WTC11 (cell line): ENCODE results near the gene SPDYA. TPM values are rescaled to one million over a fixed set of nuclear protein-coding genes. Genes with fewer than 3 reads are reported as not detected.

ENCODE experiments used
- ATAC-seq: fragments of 200-7000 bp; cut with Tn5 transposase; 2 replicates; pipeline ENCODE4 v1.10.0; 2021; ENCODE audit warnings: mild to moderate bottlenecking, moderate library complexity
- CTCF ChIA-PET: fragments of 300-600 bp; sonication (Branson Sonifier 250); formaldehyde crosslinking; loops from one replicate; lab custom pipeline; 2021; ENCODE audit warnings: antibody characterized with exemption; lab: Charles Lee
- POLR2A ChIA-PET: fragments of 350-600 bp; sonication (Branson Sonifier 250); formaldehyde crosslinking; loops from one replicate; lab custom pipeline; 2021; ENCODE audit warnings: antibody characterized with exemption; lab: Charles Lee
- DNase-seq: peaks from one replicate; pipeline ENCODE4 v3.0.0; 2021; ENCODE audit warnings: low spot score
- H3K27ac Mint-ChIP-seq: 2 replicates; pipeline ENCODE4 v1.8.0; 2021; ENCODE audit warnings: mixed read lengths
- H3K27me3 Mint-ChIP-seq: 2 replicates; pipeline ENCODE4 v1.8.0; 2021; ENCODE audit warnings: low read depth, mild to moderate bottlenecking, moderate library complexity, mixed read lengths
- H3K36me3 Mint-ChIP-seq: 2 replicates; pipeline ENCODE4 v1.8.0; 2021; ENCODE audit warnings: mixed read lengths
- H3K4me1 Mint-ChIP-seq: 2 replicates; pipeline ENCODE4 v1.8.0; 2022; ENCODE audit warnings: mixed read lengths
- H3K4me3 Mint-ChIP-seq: 2 replicates; pipeline ENCODE4 v1.8.0; 2021; ENCODE audit warnings: mild to moderate bottlenecking, moderate library complexity, mixed read lengths
- H3K9me3 Mint-ChIP-seq: 2 replicates; pipeline ENCODE4 v1.8.0; 2021; ENCODE audit warnings: mixed read lengths
- ATF1 ChIP-seq: sonication (generic); formaldehyde crosslinking; IDR thresholded peaks from 2 replicates; pipeline ENCODE4 v1.8.1; 2023; ENCODE audit warnings: mild to moderate bottlenecking, moderate library complexity, missing genetic modification reagents
- ATF3 ChIP-seq: sonication (generic); formaldehyde crosslinking; conservative IDR thresholded peaks from 2 replicates; pipeline ENCODE4 v1.8.1; 2022; ENCODE audit warnings: mild to moderate bottlenecking, missing genetic modification reagents
- CBFB ChIP-seq: sonication (generic); formaldehyde crosslinking; IDR thresholded peaks from 2 replicates; pipeline ENCODE4 v1.8.1; 2022; ENCODE audit warnings: mild to moderate bottlenecking, low read depth, missing genetic modification reagents
- CDX4 ChIP-seq: fragments of 250-450 bp; sonication (Bioruptor Pico); IDR thresholded peaks from 2 replicates; pipeline ENCODE4 v1.9.0; 2021; ENCODE audit warnings: moderate library complexity, mild to moderate bottlenecking, inconsistent platforms, borderline replicate concordance
- E2F4 ChIP-seq: sonication (generic); formaldehyde crosslinking; IDR thresholded peaks from 2 replicates; pipeline ENCODE4 v1.8.1; 2022; ENCODE audit warnings: low read depth, mild to moderate bottlenecking, moderate library complexity, missing genetic modification reagents, borderline replicate concordance
- E2F5 ChIP-seq: sonication (generic); formaldehyde crosslinking; IDR thresholded peaks from 2 replicates; pipeline ENCODE4 v1.8.1; 2022; ENCODE audit warnings: mild to moderate bottlenecking, moderate library complexity, missing genetic modification reagents
- ELF4 ChIP-seq: sonication (generic); formaldehyde crosslinking; IDR thresholded peaks from 2 replicates; pipeline ENCODE4 v1.8.1; 2022; ENCODE audit warnings: low read depth, mild to moderate bottlenecking, moderate library complexity, missing genetic modification reagents
- EMX1 ChIP-seq: fragments of 250-450 bp; sonication (Bioruptor Pico); IDR thresholded peaks from 2 replicates; pipeline ENCODE4 v1.8.0; 2021; ENCODE audit warnings: mild to moderate bottlenecking
- ETV6 ChIP-seq: sonication (generic); formaldehyde crosslinking; IDR thresholded peaks from 2 replicates; pipeline ENCODE4 v1.8.1; 2022; ENCODE audit warnings: mild to moderate bottlenecking, missing genetic modification reagents
- FOXJ3 ChIP-seq: sonication (generic); formaldehyde crosslinking; IDR thresholded peaks from 2 replicates; pipeline ENCODE4 v1.9.0; 2021; ENCODE audit warnings: missing genetic modification reagents, mild to moderate bottlenecking, borderline replicate concordance
- GABPB1 ChIP-seq: sonication (generic); formaldehyde crosslinking; IDR thresholded peaks from 2 replicates; pipeline ENCODE4 v1.8.1; 2023; ENCODE audit warnings: mild to moderate bottlenecking, missing genetic modification reagents
- NFATC4 ChIP-seq: fragments of 250-450 bp; sonication (Bioruptor Pico); IDR thresholded peaks from 2 replicates; pipeline ENCODE4 v1.9.0; 2021; ENCODE audit warnings: mild to moderate bottlenecking
- NFE2L1 ChIP-seq: sonication (generic); formaldehyde crosslinking; IDR thresholded peaks from 2 replicates; pipeline ENCODE4 v1.8.1; 2023; ENCODE audit warnings: missing genetic modification reagents
- NR1H2 ChIP-seq: sonication (generic); formaldehyde crosslinking; IDR thresholded peaks from 2 replicates; pipeline ENCODE4 v1.9.0; 2021; ENCODE audit warnings: mild to moderate bottlenecking, moderate library complexity, missing genetic modification reagents
- NR3C1 ChIP-seq: sonication (generic); formaldehyde crosslinking; conservative IDR thresholded peaks from 2 replicates; pipeline ENCODE4 v1.8.1; 2023; ENCODE audit warnings: low read depth, mild to moderate bottlenecking, missing genetic modification reagents
- OVOL2 ChIP-seq: fragments of 250-450 bp; sonication (Bioruptor Pico); IDR thresholded peaks from 2 replicates; pipeline ENCODE4 v1.9.0; 2021; ENCODE audit warnings: mild to moderate bottlenecking, borderline replicate concordance
- PRDM15 ChIP-seq: sonication (generic); formaldehyde crosslinking; IDR thresholded peaks from 2 replicates; pipeline ENCODE4 v1.8.0; 2022; ENCODE audit warnings: missing genetic modification reagents
- PRRX2 ChIP-seq: fragments of 250-450 bp; sonication (Bioruptor Pico); IDR thresholded peaks from 2 replicates; pipeline ENCODE4 v1.8.0; 2021; ENCODE audit warnings: mild to moderate bottlenecking
- SMAD3 ChIP-seq: sonication (generic); formaldehyde crosslinking; IDR thresholded peaks from 2 replicates; pipeline ENCODE4 v1.8.0; 2022; ENCODE audit warnings: missing genetic modification reagents, mild to moderate bottlenecking, borderline replicate concordance
- SMAD4 ChIP-seq: sonication (generic); formaldehyde crosslinking; IDR thresholded peaks from 2 replicates; pipeline ENCODE4 v1.8.0; 2022; ENCODE audit warnings: mild to moderate bottlenecking, missing genetic modification reagents
- TEAD4 ChIP-seq: sonication (generic); formaldehyde crosslinking; IDR thresholded peaks from 2 replicates; pipeline ENCODE4 v1.8.0; 2022; ENCODE audit warnings: mild to moderate bottlenecking, missing genetic modification reagents
- ZBTB21 ChIP-seq: sonication (generic); formaldehyde crosslinking; IDR thresholded peaks from 2 replicates; pipeline ENCODE4 v1.8.1; 2023; ENCODE audit warnings: mild to moderate bottlenecking, missing genetic modification reagents, borderline replicate concordance
- ZNF121 ChIP-seq: sonication (generic); formaldehyde crosslinking; IDR thresholded peaks from 2 replicates; pipeline ENCODE4 v1.8.0; 2023; ENCODE audit warnings: missing genetic modification reagents
- ZNF219 ChIP-seq: sonication (generic); formaldehyde crosslinking; IDR thresholded peaks from 2 replicates; pipeline ENCODE4 v1.8.0; 2023; ENCODE audit warnings: missing genetic modification reagents, mild to moderate bottlenecking, borderline replicate concordance
- ZNF317 ChIP-seq: sonication (generic); formaldehyde crosslinking; IDR thresholded peaks from 2 replicates; pipeline ENCODE4 v1.8.1; 2023; ENCODE audit warnings: low read depth, mild to moderate bottlenecking, moderate library complexity, missing genetic modification reagents, borderline replicate concordance
- total RNA-seq: library from RNA; stranded (reverse); gene quantifications from 3 replicates; pipeline ENCODE4 v1.2.3, GENCODE V29; 2021

SPDYA gene
- total RNA-seq, 1 experiment from 2014 or later, result 0.61 TPM

GRCh38 chr2:28822036-28822435, 11.4 kb downstream of the SPDYA start:
- Mint-ChIP-seq H3K27ac (no peak overlapping the region), H3K4me1 (no peaks in the 10 kb centered on the region), H3K4me3 (no peak overlapping the region), H3K36me3 (no peaks in the 10 kb centered on the region), H3K27me3 (no peaks in the 10 kb centered on the region), H3K9me3 (no peaks in the 10 kb centered on the region)
- ATAC-seq, result no peak
- TF ChIP-seq ZNF121 (CRISPR knock-in tag) (no peak), E2F4 (CRISPR knock-in tag) (no peak), NFE2L1 (no peak), ELF4 (no peak), NR1H2 (CRISPR knock-in tag) (no peak), ZNF219 (no peak), ZBTB21 (CRISPR knock-in tag) (no peak)
- DNase-seq, result no peak
- POLR2A ChIA-PET, result no interaction called here
- CTCF ChIA-PET, result no interaction called here

- H3K36me3 Mint-ChIP-seq, result no peaks in the 10 kb centered on the region
- ATAC-seq, result no peak
- no peak for TF ChIP-seq NR1H2 (CRISPR knock-in tag)
- TF ChIP-seq CBFB (CRISPR knock-in tag), result no peak
- TF ChIP-seq NR3C1 (CRISPR knock-in tag), result no peak
- TF ChIP-seq ETV6, result no peak
- no peak for TF ChIP-seq SMAD3
- DNase-seq, result no peak
- H3K27me3 Mint-ChIP-seq, result no peaks in the 10 kb centered on the region; the same call in 1 of the 2 replicates
- no peaks in the 10 kb centered on the region for H3K4me1 Mint-ChIP-seq
- ChIA-PET POLR2A (no interaction called here), CTCF (interaction anchor here (0.6 to 0.7 kb wide), 2 partner anchors 135 to 199 kb away, joined by 3 to 4 read pairs; no protein-coding TSS in a partner anchor)
- H3K9me3 Mint-ChIP-seq, result no peaks in the 10 kb centered on the region
- no peak overlapping the region for H3K27ac Mint-ChIP-seq
- no peak overlapping the region for H3K4me3 Mint-ChIP-seq
Observed at GRCh38 chr2:28824207-28824606, 13.6 kb downstream of the SPDYA start.

GRCh38 chr2:28824870-28825269, 14.2 kb downstream of the SPDYA start:
- TF ChIP-seq TEAD4 (CRISPR knock-in tag) (no peak), E2F5 (CRISPR knock-in tag) (no peak), ATF3 (CRISPR knock-in tag) (no peak)
- ChIA-PET POLR2A (no interaction called here), CTCF (no interaction called here)
- DNase-seq, result no peak
- Mint-ChIP-seq H3K4me3 (no peak overlapping the region), H3K9me3 (no peaks in the 10 kb centered on the region), H3K36me3 (no peaks in the 10 kb centered on the region), H3K27ac (no peak overlapping the region), H3K27me3 (no peaks in the 10 kb centered on the region; the same call in 1 of the 2 replicates), H3K4me1 (no peaks in the 10 kb centered on the region)
- no peak for ATAC-seq

GRCh38 chr2:28828382-28828781, 17.7 kb downstream of the SPDYA start:
- H3K36me3 Mint-ChIP-seq, result no peaks in the 10 kb centered on the region
- ATAC-seq, result no peak
- no peaks in the 10 kb centered on the region; the same call in 1 of the 2 replicates for H3K27me3 Mint-ChIP-seq
- TF ChIP-seq EMX1 (CRISPR knock-in tag) (no peak), PRRX2 (CRISPR knock-in tag) (no peak), NFATC4 (CRISPR knock-in tag) (no peak), FOXJ3 (CRISPR knock-in tag) (no peak), NR1H2 (CRISPR knock-in tag) (no peak), PRDM15 (CRISPR knock-in tag) (no peak), SMAD4 (CRISPR knock-in tag) (no peak), ATF1 (CRISPR knock-in tag) (no peak), CBFB (CRISPR knock-in tag) (no peak), ZNF317 (no peak), ZBTB21 (CRISPR knock-in tag) (no peak), OVOL2 (CRISPR knock-in tag) (no peak), CDX4 (CRISPR knock-in tag) (no peak), GABPB1 (CRISPR knock-in tag) (no peak), TEAD4 (CRISPR knock-in tag) (no peak)
- CTCF ChIA-PET, result no interaction called here
- H3K27ac Mint-ChIP-seq, result no peak overlapping the region
- POLR2A ChIA-PET, result interaction anchor here (0.6 kb wide), 1 partner anchor 49 kb away, joined by 4 read pairs; no protein-coding TSS in a partner anchor
- DNase-seq, result no peak
- no peaks in the 10 kb centered on the region for H3K9me3 Mint-ChIP-seq
- no peaks in the 10 kb centered on the region for H3K4me1 Mint-ChIP-seq
- H3K4me3 Mint-ChIP-seq, result no peak overlapping the region
